Coronary artery (tissue), 2 donors: Measurements from ENCODE around the gene CNGB1.
"Not testable (repeated sequence)": the region's sequence is repeated elsewhere in the genome, so short reads cannot be mapped to it uniquely, and the experiment has no call there.

Experiments
- DNase-seq: peaks from one replicate; pipeline ENCODE4 v3.0.0-alpha.2; 2017; ENCODE audit warnings: low spot score
- H3K27ac ChIP-seq, 2 donors: fragments of 200-600 bp; sonication (generic); one replicate each; pipeline ENCODE4 v1.5.1; 2016 to 2019
- H3K4me3 ChIP-seq: fragments of 200-600 bp; sonication (generic); 2 replicates; pipeline ENCODE4 v1.5.1; 2016; ENCODE audit warnings: mild to moderate bottlenecking, moderate library complexity
- TF ChIP-seq, protein P1 (sequence below): fragments of 200-600 bp; sonication (generic); IDR thresholded peaks from one replicate; pipeline ENCODE4 v1.5.1; 2019; ENCODE audit warnings: antibody characterized with exemption

The CNGB1 gene

DNA sequence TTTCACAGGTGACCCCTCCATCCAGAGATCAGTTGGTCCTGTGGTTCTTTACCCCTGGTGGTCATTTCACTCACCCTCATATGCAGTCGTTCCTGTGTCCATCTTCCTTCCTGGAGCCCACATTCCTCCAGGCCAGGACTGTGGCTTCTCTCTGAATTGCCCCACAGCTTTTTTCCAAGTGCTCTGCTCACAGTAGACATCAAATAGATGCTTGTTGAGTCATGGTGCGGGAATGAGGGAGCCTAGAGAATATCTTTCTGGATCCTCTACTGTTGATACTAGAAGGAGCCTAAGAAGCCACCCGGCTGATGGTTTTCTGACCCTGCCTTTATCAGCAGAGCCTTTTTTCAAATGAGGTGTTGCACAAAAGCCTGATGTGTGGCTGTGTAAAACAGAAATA, 40.7 kb upstream of the CNGB1 start:
- DNase-seq, result no peak
- Histone ChIP-seq H3K4me3 (no peak overlapping the region), H3K27ac (no peak overlapping the region)
- TF ChIP-seq, protein P1, sequence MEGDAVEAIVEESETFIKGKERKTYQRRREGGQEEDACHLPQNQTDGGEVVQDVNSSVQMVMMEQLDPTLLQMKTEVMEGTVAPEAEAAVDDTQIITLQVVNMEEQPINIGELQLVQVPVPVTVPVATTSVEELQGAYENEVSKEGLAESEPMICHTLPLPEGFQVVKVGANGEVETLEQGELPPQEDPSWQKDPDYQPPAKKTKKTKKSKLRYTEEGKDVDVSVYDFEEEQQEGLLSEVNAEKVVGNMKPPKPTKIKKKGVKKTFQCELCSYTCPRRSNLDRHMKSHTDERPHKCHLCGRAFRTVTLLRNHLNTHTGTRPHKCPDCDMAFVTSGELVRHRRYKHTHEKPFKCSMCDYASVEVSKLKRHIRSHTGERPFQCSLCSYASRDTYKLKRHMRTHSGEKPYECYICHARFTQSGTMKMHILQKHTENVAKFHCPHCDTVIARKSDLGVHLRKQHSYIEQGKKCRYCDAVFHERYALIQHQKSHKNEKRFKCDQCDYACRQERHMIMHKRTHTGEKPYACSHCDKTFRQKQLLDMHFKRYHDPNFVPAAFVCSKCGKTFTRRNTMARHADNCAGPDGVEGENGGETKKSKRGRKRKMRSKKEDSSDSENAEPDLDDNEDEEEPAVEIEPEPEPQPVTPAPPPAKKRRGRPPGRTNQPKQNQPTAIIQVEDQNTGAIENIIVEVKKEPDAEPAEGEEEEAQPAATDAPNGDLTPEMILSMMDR, result no peak

DNA sequence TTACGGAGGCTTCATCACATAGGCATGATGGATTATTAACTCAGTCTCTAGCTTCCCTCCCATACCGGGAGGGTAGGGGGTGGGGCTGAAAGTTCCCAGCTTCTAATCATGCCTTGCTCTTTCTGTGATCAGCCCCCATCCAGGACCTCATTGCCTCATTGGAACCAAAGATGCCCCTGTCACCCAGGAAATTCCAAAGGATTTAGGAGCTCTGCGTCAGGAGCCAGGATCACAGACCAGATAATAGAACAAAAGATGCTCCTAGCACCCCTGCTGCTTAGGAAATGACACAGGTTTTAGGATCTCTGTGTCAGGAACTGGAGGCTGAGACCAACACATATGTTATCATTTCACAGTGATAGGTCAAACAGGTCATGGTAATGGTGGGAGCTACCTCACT, 40.0 kb upstream of the CNGB1 start:
- no peak for DNase-seq
- TF ChIP-seq, protein P1, result no peak
- no peak overlapping the region for H3K4me3 ChIP-seq
- H3K27ac ChIP-seq, result no peak overlapping the region

DNA sequence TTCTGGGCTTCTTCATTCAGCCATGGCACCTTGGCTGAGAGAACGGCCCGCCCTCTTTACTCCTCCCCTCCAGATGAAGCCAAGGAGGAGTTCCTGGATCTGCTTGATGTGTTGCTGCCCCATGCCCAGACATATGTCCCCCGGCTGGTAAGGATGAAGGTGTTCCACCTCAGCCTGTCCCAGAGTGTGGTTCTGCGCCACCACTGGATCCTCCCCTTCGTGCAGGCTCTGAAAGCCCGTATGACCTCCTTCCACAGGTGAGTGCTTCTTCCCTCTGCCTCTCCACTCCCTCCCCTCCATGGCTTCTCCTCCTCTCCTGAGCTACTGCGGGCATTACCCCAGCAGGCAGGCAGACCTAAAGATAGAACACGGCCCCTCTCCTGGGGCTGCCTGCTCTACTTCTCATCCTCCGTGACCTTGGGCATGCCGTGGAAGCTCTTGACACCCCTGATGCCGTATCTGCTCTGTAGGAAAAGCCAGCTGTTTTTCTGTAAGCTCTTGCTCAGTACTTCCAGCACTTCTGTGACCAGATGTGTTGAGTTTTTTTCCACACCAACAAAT, 39.0 kb upstream of the CNGB1 start:
- TF ChIP-seq, protein P1, result no peak
- Histone ChIP-seq H3K27ac (no peak overlapping the region), H3K4me3 (no peak overlapping the region)
- no peak for DNase-seq

DNA sequence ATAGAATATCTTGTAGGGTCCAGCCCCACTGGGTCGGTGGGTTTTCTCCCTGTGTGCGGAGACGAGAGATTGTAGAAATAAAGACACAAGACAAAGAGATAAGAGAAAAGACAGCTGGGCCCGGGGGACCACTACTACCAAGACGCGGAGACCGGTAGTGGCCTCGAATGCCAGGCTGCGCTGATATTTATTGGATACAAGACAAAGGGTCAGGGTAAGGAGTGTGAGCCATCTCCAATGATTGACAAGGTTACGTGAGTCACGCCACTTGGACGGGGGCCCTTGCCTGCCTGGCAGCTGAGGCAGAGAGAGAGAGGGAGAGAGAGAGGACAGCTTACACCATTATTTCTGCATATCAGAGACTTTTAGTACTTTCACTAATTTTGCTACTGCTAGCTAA, 33.8 kb upstream of the CNGB1 start:
- H3K27ac ChIP-seq, result peak overlapping the region in 1 of 2 donors; percentile 64
- not testable (repeated sequence) for DNase-seq
- H3K4me3 ChIP-seq, result peak overlapping the region; percentile 32

DNA sequence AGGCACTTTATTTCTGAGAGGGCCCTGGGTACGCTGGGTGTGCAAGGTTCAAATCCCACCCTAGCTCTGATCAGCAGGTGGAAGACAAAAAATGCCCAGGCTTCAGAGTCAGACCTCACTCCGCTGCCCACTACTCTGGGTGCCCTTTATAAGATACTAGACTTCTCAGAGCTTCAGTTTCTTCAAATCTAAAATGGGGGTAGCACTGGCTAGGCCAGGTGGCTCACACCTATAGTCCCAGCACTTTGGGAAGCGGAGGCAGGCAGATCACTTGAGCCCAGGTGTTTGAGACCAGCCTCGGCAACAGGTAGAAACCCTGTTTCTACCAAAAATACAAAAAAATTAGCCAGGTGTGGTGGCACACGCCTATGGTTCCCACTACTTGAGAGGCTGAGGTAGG, 32.0 kb upstream of the CNGB1 start:
- Histone ChIP-seq H3K4me3 (no peak overlapping the region), H3K27ac (no peak overlapping the region)
- TF ChIP-seq, protein P1, result no peak
- no peak for DNase-seq

DNA sequence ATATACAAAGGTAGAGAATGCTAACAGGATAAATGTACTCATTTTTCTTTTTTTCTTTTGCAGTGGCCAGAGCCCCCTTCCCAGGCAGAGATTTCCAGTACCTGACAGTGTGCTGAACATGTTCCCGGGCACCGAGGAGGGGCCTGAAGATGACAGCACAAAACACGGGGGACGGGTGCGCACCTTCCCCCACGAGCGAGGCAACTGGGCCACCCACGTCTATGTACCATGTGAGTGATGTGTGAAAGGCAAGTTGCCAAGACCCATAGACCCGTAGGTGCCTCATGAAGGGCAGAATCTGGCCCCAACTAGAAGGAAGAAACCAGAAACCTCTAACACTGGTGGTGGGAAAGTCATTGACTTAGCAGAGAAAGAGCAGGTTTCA, 31.5 kb upstream of the CNGB1 start:
- Histone ChIP-seq H3K27ac (no peak overlapping the region), H3K4me3 (no peak overlapping the region)
- DNase-seq, result no peak
- TF ChIP-seq, protein P1, result no peak

DNA sequence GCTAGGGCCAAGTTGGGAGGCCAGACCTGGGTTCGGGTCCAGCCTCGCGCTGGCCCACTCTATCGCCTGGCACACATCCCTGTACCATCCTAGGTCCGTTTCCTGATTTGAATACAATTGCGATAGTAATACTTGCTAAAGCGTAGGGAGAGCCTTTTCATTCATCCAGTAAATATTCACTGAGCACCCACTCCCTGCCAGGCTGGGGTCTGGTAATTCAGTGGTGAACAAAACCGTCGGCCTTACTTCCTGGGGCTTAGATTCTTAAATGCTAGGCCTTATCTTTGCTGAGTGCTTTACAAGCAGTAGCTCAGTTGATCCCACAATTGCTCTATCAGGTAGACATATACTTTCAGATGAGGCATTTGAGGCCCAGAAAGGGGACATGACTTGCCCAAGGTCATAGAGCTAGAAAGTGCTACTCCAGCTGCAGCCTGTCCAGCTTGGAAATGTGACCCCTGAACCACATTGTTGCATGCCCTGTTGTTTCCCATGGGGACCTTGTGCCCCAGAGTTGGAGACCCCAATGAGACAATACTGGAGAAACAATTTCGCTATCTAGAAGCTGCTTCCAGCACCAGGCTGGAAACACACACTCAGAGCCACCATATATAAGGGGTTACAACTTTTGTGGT, 31.0 kb upstream of the CNGB1 start:
- Histone ChIP-seq H3K4me3 (peak overlapping the region; percentile 79), H3K27ac (peak overlapping the region; percentile 82 to 93)
- TF ChIP-seq, protein P1, result no peak
- DNase-seq, result no peak
